ENCODE results near the gene GRIK4.

Gene GRIK4

GRCh38 chr11:120795185-120795584 lies 283.6 kb downstream of the GRIK4 start:
- no peak for DNase-seq

- DNase-seq = no peak
Observed at GRCh38 chr11:120797143-120797542, 285.6 kb downstream of the GRIK4 start.

- no peak for DNase-seq
Observed at GRCh38 chr11:120798854-120799253, 287.3 kb downstream of the GRIK4 start.

GRCh38 chr11:120800206-120800605 lies 288.7 kb downstream of the GRIK4 start:
- DNase-seq = no peak

- DNase-seq = no peak
Observed at GRCh38 chr11:120801801-120802689, 290.5 kb downstream of the GRIK4 start.

GRCh38 chr11:120805960-120806555 lies 294.5 kb downstream of the GRIK4 start:
- no peak for DNase-seq

GRCh38 chr11:120807414-120808150 lies 296.0 kb downstream of the GRIK4 start:
- no peak for DNase-seq

- no peak for DNase-seq
Observed at GRCh38 chr11:120808616-120809050, 297.1 kb downstream of the GRIK4 start.

- no peak for DNase-seq
Observed at GRCh38 chr11:120810251-120810650, 298.7 kb downstream of the GRIK4 start.

GRCh38 chr11:120811199-120811598 lies 299.7 kb downstream of the GRIK4 start:
- DNase-seq = no peak

- DNase-seq = no peak
Observed at GRCh38 chr11:120811731-120812130, 300.2 kb downstream of the GRIK4 start.

- DNase-seq = no peak
Observed at GRCh38 chr11:120814531-120815318, 303.2 kb downstream of the GRIK4 start.

- no peak for DNase-seq
Observed at GRCh38 chr11:120815319-120816100, 304.0 kb downstream of the GRIK4 start.

- DNase-seq = no peak
Observed at GRCh38 chr11:120816176-120816575, 304.6 kb downstream of the GRIK4 start.

GRCh38 chr11:120816711-120817110 lies 305.2 kb downstream of the GRIK4 start:
- no peak for DNase-seq

- no peak for DNase-seq
Observed at GRCh38 chr11:120817158-120817557, 305.6 kb downstream of the GRIK4 start.

- DNase-seq = no peak
Observed at GRCh38 chr11:120818097-120818496, 306.5 kb downstream of the GRIK4 start.

GRCh38 chr11:120819003-120819402 lies 307.5 kb downstream of the GRIK4 start:
- DNase-seq = no peak

GRCh38 chr11:120819437-120820365 lies 308.2 kb downstream of the GRIK4 start:
- no peak for DNase-seq

- DNase-seq = no peak
Observed at GRCh38 chr11:120823159-120823558, 311.6 kb downstream of the GRIK4 start.

GRCh38 chr11:120824242-120824641 lies 312.7 kb downstream of the GRIK4 start:
- DNase-seq = no peak
